ENCODE measurements around the gene PMAIP1.
"Not testable (repeated sequence)": the region's sequence is repeated elsewhere in the genome, so short reads cannot be mapped to it uniquely, and the experiment has no call there.

Gene PMAIP1

GRCh38 chr18:59899298-59900221 lies at the start of gene PMAIP1:
PMAIP1 (plus strand) TSS chr18:59899996; CDS start chr18:59900178, 182 bp downstream.
- H3K27me3 Mint-ChIP-seq (ENCODE audit: low read depth): no peaks in the 10 kb centered on the region
- H3K27ac Mint-ChIP-seq: peak within 1 kb of the TSS; percentile 98
- H3K9me3 Mint-ChIP-seq: no peaks in the 10 kb centered on the region
- H3K4me1 Mint-ChIP-seq (ENCODE audit: low read depth): peaks cover 42% of the 10 kb centered on the region
- H3K36me3 Mint-ChIP-seq (ENCODE audit: low read depth): peaks cover 21% of the 10 kb centered on the region
- H3K4me3 Mint-ChIP-seq: peak within 1 kb of the TSS; percentile 95

GRCh38 chr18:59851784-59852399 lies 47.9 kb upstream of the PMAIP1 start:
- Mint-ChIP-seq H3K27ac (no peak overlapping the region), H3K36me3 (ENCODE audit: low read depth) (no peaks in the 10 kb centered on the region), H3K9me3 (no peaks in the 10 kb centered on the region), H3K27me3 (ENCODE audit: low read depth) (no peaks in the 10 kb centered on the region), H3K4me1 (ENCODE audit: low read depth) (peaks cover 19% of the 10 kb centered on the region), H3K4me3 (no peak overlapping the region)

GRCh38 chr18:59852548-59852947 lies 47.2 kb upstream of the PMAIP1 start:
- Mint-ChIP-seq H3K4me1 (ENCODE audit: low read depth) (peaks cover 13% of the 10 kb centered on the region), H3K4me3 (no peak overlapping the region), H3K27ac (no peak overlapping the region), H3K9me3 (no peaks in the 10 kb centered on the region), H3K27me3 (ENCODE audit: low read depth) (peaks cover 3% of the 10 kb centered on the region), H3K36me3 (ENCODE audit: low read depth) (no peaks in the 10 kb centered on the region)

GRCh38 chr18:59853380-59853779 lies 46.4 kb upstream of the PMAIP1 start:
- Mint-ChIP-seq H3K4me1 (ENCODE audit: low read depth) (peaks cover 5% of the 10 kb centered on the region), H3K36me3 (ENCODE audit: low read depth) (no peaks in the 10 kb centered on the region), H3K9me3 (no peaks in the 10 kb centered on the region), H3K4me3 (no peak overlapping the region), H3K27ac (no peak overlapping the region), H3K27me3 (ENCODE audit: low read depth) (peaks cover 6% of the 10 kb centered on the region)

- not testable (repeated sequence) for H3K27ac Mint-ChIP-seq; H3K4me3 Mint-ChIP-seq; H3K4me1 Mint-ChIP-seq (ENCODE audit: low read depth); H3K36me3 Mint-ChIP-seq (ENCODE audit: low read depth); H3K9me3 Mint-ChIP-seq; H3K27me3 Mint-ChIP-seq (ENCODE audit: low read depth)
Observed at GRCh38 chr18:59853988-59854387, 45.8 kb upstream of the PMAIP1 start.

- Mint-ChIP-seq H3K36me3 (ENCODE audit: low read depth) (no peaks in the 10 kb centered on the region), H3K4me1 (ENCODE audit: low read depth) (peaks cover 2% of the 10 kb centered on the region), H3K4me3 (no peak overlapping the region), H3K27me3 (ENCODE audit: low read depth) (peaks cover 13% of the 10 kb centered on the region), H3K9me3 (no peaks in the 10 kb centered on the region), H3K27ac (no peak overlapping the region)
Observed at GRCh38 chr18:59861009-59861408, 38.8 kb upstream of the PMAIP1 start.

GRCh38 chr18:59861963-59862819 lies 37.6 kb upstream of the PMAIP1 start:
- Mint-ChIP-seq H3K27ac (no peak overlapping the region), H3K36me3 (ENCODE audit: low read depth) (no peaks in the 10 kb centered on the region), H3K27me3 (ENCODE audit: low read depth) (peaks cover 17% of the 10 kb centered on the region), H3K9me3 (no peaks in the 10 kb centered on the region), H3K4me1 (ENCODE audit: low read depth) (peaks cover 2% of the 10 kb centered on the region), H3K4me3 (no peak overlapping the region)

GRCh38 chr18:59865241-59865986 lies 34.4 kb upstream of the PMAIP1 start:
- H3K4me1 Mint-ChIP-seq (ENCODE audit: low read depth): peaks cover 2% of the 10 kb centered on the region
- H3K4me3 Mint-ChIP-seq: no peak overlapping the region
- no peaks in the 10 kb centered on the region for H3K9me3 Mint-ChIP-seq
- H3K36me3 Mint-ChIP-seq (ENCODE audit: low read depth): no peaks in the 10 kb centered on the region
- peaks cover 11% of the 10 kb centered on the region for H3K27me3 Mint-ChIP-seq (ENCODE audit: low read depth)
- no peak overlapping the region for H3K27ac Mint-ChIP-seq

- no peaks in the 10 kb centered on the region for H3K36me3 Mint-ChIP-seq (ENCODE audit: low read depth)
- H3K4me3 Mint-ChIP-seq: no peak overlapping the region
- peaks cover 11% of the 10 kb centered on the region for H3K27me3 Mint-ChIP-seq (ENCODE audit: low read depth)
- H3K4me1 Mint-ChIP-seq (ENCODE audit: low read depth): no peaks in the 10 kb centered on the region
- H3K9me3 Mint-ChIP-seq: no peaks in the 10 kb centered on the region
- no peak overlapping the region for H3K27ac Mint-ChIP-seq
Observed at GRCh38 chr18:59866551-59867269, 33.1 kb upstream of the PMAIP1 start.

- Mint-ChIP-seq H3K4me3 (no peak overlapping the region), H3K27ac (no peak overlapping the region), H3K27me3 (ENCODE audit: low read depth) (peaks cover 11% of the 10 kb centered on the region), H3K36me3 (ENCODE audit: low read depth) (no peaks in the 10 kb centered on the region), H3K9me3 (no peaks in the 10 kb centered on the region), H3K4me1 (ENCODE audit: low read depth) (no peaks in the 10 kb centered on the region)
Observed at GRCh38 chr18:59867337-59868104, 32.3 kb upstream of the PMAIP1 start.

- Mint-ChIP-seq H3K27me3 (ENCODE audit: low read depth) (peaks cover 5% of the 10 kb centered on the region), H3K27ac (no peak overlapping the region), H3K9me3 (no peaks in the 10 kb centered on the region), H3K4me1 (ENCODE audit: low read depth) (peaks cover 7% of the 10 kb centered on the region), H3K36me3 (ENCODE audit: low read depth) (no peaks in the 10 kb centered on the region), H3K4me3 (no peak overlapping the region)
Observed at GRCh38 chr18:59870623-59871130, 29.1 kb upstream of the PMAIP1 start.

GRCh38 chr18:59871711-59872362 lies 28.0 kb upstream of the PMAIP1 start:
- H3K27ac Mint-ChIP-seq: no peak overlapping the region
- H3K4me1 Mint-ChIP-seq (ENCODE audit: low read depth): peaks cover 15% of the 10 kb centered on the region
- H3K4me3 Mint-ChIP-seq: no peak overlapping the region
- H3K36me3 Mint-ChIP-seq (ENCODE audit: low read depth): no peaks in the 10 kb centered on the region
- H3K9me3 Mint-ChIP-seq: no peaks in the 10 kb centered on the region
- no peaks in the 10 kb centered on the region for H3K27me3 Mint-ChIP-seq (ENCODE audit: low read depth)
